ENCODE measurements around the gene COL5A2.

Gene COL5A2

GRCh38 chr2:189179570-189179950, at the start of gene COL5A2:
Gene COL5A2, minus strand, starts transcription at chr2:189179761. Its CDS starts 157 bp downstream, at chr2:189179604.
- peak; percentile 90 for DNase-seq

DNA sequence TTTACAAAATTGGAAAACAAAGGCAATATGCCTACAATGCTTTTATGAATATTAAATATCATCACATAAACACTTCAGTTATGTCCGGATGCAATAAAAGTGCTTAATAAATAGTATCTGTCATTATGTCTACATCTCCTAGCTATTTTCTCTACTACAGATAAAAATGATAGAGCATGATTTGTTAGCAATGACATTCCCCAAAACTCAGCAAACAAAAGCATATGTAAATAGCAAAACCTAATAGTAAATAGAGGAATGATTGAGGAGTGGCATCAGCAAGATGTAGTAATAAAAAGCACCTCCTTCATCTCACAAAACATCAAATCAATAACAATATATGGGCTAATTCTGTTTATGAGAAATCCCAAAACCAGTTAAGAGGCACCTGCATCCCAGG, 46.5 kb upstream of the COL5A2 start:
- DNase-seq: no peak

DNA sequence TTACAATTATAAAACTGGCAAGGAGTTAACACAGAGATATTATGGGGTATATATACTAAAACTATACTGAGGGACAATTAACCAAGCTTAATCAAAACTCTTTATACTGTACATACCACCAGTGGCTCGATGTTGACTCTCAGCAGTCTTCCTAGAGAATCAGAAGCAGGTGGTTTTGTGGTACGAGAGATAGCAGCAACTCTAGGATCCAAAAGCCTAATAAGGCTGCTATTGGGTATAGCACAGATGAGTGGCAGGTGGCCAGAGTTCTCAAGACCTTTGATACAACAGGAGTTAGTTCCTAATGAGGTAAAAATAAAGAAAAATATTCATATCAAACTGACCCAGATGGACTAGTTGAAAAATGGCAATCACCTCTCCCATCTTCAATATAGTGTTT, 45.5 kb upstream of the COL5A2 start:
- DNase-seq: no peak

GRCh38 chr2:189222468-189223105, 43.0 kb upstream of the COL5A2 start:
- DNase-seq: peak; percentile 72

DNA sequence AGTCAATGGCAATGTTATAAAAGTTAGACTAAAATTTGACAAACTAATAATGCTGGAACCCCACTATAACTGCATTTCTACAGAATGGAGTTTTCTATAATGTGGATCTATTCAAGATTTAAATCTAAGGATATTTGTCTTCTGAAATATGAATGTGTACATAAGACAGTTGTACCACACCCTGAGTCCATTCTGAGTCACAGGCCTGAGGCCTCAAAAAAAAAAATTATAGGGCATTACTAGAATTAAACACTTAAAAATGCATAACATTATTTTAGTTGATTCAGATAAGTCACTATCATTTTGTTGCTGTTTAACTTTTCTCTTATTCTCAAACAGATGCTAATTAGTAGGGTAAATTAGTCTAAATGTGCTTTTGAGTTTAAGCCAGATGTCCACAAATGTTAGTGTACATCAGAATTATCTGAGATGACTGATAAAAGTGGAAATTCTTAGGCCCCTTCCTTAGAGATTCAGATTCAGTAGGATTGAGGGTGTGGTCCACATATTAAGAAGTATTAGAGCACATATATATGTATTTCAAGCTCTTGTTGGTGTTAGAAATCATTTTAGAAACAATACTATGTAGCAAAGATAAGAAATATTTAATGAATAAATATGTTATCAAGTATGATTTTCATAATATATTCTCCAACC, 42.4 kb upstream of the COL5A2 start:
- DNase-seq: no peak

DNA sequence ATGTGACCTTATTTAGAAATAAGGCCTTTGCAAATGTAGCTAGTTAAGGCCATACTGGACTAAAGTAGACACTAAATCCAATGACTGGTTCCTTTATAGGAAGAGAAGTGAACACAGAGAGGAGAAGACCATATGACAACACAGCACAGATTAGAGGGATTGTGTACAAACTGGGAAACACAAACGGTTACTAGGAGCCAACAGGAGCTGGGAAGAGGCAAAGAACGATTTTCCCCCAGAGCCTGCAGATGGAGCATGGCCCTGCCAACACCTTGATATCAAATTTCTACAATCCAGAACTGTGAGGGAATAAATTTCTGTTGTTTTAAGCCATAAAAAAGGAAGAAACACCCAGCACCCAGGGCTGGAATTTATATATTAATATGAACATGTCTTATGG, 38.7 kb upstream of the COL5A2 start:
- no peak for DNase-seq

DNA sequence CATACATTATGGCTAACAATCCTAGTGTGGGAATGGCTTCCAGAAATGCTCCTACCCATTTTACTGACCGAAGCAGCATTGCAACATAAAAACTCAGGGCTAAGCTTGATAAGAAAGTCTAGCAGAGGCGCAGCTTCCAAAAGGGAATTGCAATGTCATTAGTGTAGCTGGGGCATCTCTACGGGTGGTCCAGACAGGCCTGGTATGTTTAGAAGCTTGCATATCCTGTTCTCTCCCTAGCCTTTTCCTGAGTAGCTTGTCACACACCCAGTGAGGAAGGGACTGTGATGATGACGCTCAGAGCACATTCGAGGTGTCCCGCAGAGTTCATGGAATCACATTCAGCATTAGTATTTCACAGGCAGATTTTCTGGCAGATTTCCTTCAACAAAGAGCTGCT, 38.0 kb upstream of the COL5A2 start:
- DNase-seq: peak; percentile 42

DNA sequence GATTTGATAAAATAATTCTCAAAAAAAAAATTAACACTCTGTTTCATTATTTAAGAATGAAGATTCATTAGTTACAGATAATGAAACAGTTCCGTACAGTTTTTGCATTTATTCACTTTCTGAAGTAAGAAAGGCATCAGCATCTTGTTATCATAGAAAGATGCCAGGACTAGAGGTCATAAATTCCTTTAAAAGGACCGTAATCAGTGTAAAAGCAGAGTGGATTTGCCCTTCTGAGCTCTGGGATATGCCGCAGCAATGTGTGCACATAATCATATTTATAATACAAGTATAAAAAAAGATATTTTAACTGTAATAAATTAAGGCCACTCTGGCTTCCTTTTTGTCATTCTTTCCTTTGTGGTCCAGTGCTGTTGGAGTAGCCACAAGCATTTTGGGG, 37.5 kb upstream of the COL5A2 start:
- DNase-seq: no peak

GRCh38 chr2:189214484-189214883, 34.9 kb upstream of the COL5A2 start:
- no peak for DNase-seq

- DNase-seq: no peak
Observed at GRCh38 chr2:189213250-189213649, 33.7 kb upstream of the COL5A2 start.

GRCh38 chr2:189210250-189211087, 30.9 kb upstream of the COL5A2 start:
- peak; percentile 72 for DNase-seq

GRCh38 chr2:189208254-189208653, 28.7 kb upstream of the COL5A2 start:
- no peak for DNase-seq

- no peak for DNase-seq
Observed at GRCh38 chr2:189204322-189204941, 24.9 kb upstream of the COL5A2 start.

DNA sequence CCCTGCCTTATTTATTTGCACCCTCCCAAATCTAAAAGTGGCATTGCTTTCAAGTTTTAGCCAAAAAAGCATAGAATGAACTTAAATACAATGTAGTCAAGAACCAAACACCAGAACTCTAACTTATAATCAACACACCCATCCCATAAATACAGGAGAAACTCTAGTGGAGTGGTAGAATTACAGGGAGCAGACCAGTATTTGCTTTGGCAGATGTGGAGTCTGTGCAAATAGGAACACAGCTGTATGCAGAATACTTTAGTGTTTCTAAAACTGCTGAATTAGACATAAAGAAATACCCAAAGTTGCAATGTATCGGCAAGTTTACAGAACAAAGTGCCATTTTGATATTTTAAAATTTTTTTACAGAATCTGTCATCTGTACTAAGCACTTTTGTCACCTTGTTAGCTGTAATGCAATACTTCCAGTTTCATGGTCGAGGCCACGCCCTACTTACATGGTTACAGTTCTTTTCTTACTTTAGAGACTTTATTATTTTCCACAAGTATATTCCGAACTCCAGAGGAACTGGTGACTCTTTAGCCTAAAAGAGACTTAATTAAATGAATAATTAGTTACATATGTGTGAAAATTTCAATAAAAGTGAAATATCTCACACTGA, 23.7 kb upstream of the COL5A2 start:
- no peak for DNase-seq

DNA sequence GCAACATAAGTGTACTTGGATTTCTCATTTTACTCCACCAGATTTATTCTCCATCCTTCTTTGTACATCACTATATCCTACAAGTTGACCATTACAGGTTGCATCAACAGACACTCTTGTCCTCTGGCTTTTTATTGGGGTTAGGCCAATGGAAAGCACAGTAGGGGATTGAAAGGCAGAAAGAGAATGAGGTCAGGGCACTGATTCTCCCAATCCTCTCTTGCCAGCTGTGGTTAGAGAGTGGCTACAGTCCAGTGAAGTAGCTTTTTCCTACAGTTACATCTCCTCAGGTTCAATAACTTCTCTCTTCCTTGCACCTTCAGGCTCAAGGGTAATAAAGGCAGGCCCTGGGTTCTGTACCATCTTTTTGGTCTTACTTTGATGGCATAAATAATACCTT, 20.2 kb upstream of the COL5A2 start:
- no peak for DNase-seq

GRCh38 chr2:189192766-189193165, 13.2 kb upstream of the COL5A2 start:
- no peak for DNase-seq

DNA sequence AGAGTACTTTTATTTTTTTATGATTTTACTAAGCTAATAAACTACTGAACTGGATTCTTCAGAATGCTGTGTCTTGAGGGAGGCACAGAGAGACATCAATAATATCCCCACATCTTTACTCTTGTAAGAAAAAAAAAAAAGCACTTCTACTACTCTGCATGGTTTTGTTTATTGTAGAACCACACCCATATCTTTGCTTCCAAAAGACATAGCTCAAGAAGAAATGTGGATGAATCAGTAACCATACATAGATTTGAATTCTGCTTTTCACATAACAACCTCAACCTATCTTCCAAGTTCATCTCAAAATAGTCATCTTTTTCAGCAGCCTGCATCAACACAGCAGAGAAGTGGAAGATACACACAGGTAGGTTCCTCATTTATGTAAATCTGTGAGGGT, 12.2 kb upstream of the COL5A2 start:
- no peak for DNase-seq

GRCh38 chr2:189190685-189191084, 11.1 kb upstream of the COL5A2 start:
- no peak for DNase-seq

GRCh38 chr2:189188115-189188805, 8.7 kb upstream of the COL5A2 start:
- no peak for DNase-seq

DNA sequence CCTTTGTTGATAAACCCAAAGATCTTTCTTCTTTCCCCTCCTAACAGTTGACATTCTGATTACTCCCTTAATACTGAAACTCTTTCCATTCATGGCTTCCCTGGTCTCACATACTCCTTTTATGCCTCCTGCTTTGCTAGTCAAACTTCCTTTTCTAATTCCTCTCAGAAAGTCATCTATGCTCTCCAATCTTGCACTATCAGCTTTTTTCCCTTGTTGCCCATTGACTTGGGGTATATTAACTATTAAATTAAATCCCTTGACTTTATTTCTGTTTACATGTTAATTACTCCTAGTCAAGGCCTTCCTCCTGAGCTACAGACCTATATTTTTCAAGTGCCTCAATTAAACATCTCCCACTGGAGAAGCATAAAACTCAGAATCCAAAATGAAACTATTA, 3.6 kb upstream of the COL5A2 start:
- no peak for DNase-seq

- no peak for DNase-seq
Observed at GRCh38 chr2:189181706-189182105, 2.1 kb upstream of the COL5A2 start.

Measured in left hindlimb (tissue), 1 donor.